Measurements from ENCODE around the gene APOH. TPM values are rescaled to one million over a fixed set of nuclear protein-coding genes. Genes with fewer than 3 reads are reported as not detected.
A peak's percentile ranks its signal among the peaks of the same experiment; 100 is the strongest.

The APOH gene
- total and polyA plus RNA-seq, 2 of the 13 experiments (the other 11 are each of a cell fraction or from before 2014, with no cell fraction given): 4,846 to 5,748 TPM

GRCh38 chr17:66255112-66255511 is 25.9 kb upstream of the APOH start (continued):
- TF ChIP-seq ZGPAT (CRISPR knock-in tag; IDR thresholded peaks at IDR 0.05) (peak; percentile 40; the same call in 1 of the 2 replicates), ZNF382 (CRISPR knock-in tag; IDR thresholded peaks at IDR 0.05; ENCODE audit: borderline replicate concordance) (no peak), RXRB (CRISPR knock-in tag; IDR thresholded peaks at IDR 0.05; ENCODE audit: borderline replicate concordance) (peak; percentile 50; the same call in 1 of the 2 replicates), KMT2B (CRISPR knock-in tag; IDR thresholded peaks at IDR 0.05) (0 out of 2 replicates have a peak, but pooled peaks have one; percentile 36), ZNF746 (CRISPR knock-in tag; IDR thresholded peaks at IDR 0.05) (no peak), CREB1 (IDR thresholded peaks at IDR 0.05) (no peak), CREB1 (CRISPR knock-in tag; IDR thresholded peaks at IDR 0.05) (peak; percentile 29; the same call in 1 of the 2 replicates), KAT8 (CRISPR knock-in tag; IDR thresholded peaks at IDR 0.05) (peak; percentile 73; the same call in 1 of the 2 replicates), PATZ1 (CRISPR knock-in tag; IDR thresholded peaks at IDR 0.05) (0 out of 2 replicates have a peak, but pooled peaks have one; percentile 24), ETV5 (CRISPR knock-in tag; IDR thresholded peaks at IDR 0.05; ENCODE audit: borderline replicate concordance) (peak; percentile 98), RBM22 (optimal IDR thresholded peaks at IDR 0.05; ENCODE audit: low read length) (no peak), ZFP36L2 (CRISPR knock-in tag; IDR thresholded peaks at IDR 0.05) (no peak), ZFP37 (CRISPR knock-in tag; IDR thresholded peaks at IDR 0.05; ENCODE audit: borderline replicate concordance) (no peak), IRF1 (CRISPR knock-in tag; IDR thresholded peaks at IDR 0.05; ENCODE audit: low read depth) (no peak), BHLHE40 (IDR thresholded peaks at IDR 0.05; ENCODE audit: low read length) (0 out of 2 replicates have a peak, but pooled peaks have one; percentile 3)
- TF ChIP-seq, protein P1, sequence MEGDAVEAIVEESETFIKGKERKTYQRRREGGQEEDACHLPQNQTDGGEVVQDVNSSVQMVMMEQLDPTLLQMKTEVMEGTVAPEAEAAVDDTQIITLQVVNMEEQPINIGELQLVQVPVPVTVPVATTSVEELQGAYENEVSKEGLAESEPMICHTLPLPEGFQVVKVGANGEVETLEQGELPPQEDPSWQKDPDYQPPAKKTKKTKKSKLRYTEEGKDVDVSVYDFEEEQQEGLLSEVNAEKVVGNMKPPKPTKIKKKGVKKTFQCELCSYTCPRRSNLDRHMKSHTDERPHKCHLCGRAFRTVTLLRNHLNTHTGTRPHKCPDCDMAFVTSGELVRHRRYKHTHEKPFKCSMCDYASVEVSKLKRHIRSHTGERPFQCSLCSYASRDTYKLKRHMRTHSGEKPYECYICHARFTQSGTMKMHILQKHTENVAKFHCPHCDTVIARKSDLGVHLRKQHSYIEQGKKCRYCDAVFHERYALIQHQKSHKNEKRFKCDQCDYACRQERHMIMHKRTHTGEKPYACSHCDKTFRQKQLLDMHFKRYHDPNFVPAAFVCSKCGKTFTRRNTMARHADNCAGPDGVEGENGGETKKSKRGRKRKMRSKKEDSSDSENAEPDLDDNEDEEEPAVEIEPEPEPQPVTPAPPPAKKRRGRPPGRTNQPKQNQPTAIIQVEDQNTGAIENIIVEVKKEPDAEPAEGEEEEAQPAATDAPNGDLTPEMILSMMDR (CRISPR knock-in tag; IDR thresholded peaks at IDR 0.05): peak; percentile 93
- TF ChIP-seq, protein P2, sequence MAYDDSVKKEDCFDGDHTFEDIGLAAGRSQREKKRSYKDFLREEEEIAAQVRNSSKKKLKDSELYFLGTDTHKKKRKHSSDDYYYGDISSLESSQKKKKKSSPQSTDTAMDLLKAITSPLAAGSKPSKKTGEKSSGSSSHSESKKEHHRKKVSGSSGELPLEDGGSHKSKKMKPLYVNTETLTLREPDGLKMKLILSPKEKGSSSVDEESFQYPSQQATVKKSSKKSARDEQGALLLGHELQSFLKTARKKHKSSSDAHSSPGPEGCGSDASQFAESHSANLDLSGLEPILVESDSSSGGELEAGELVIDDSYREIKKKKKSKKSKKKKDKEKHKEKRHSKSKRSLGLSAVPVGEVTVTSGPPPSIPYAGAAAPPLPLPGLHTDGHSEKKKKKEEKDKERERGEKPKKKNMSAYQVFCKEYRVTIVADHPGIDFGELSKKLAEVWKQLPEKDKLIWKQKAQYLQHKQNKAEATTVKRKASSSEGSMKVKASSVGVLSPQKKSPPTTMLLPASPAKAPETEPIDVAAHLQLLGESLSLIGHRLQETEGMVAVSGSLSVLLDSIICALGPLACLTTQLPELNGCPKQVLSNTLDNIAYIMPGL (CRISPR knock-in tag; IDR thresholded peaks at IDR 0.05; ENCODE audit: borderline replicate concordance in 1 of 2, low read depth in 1 of 2): peak in 1 of 2 experiments; percentile 70; a peak in 2 of 4 replicates
- TF ChIP-seq, protein P3, sequence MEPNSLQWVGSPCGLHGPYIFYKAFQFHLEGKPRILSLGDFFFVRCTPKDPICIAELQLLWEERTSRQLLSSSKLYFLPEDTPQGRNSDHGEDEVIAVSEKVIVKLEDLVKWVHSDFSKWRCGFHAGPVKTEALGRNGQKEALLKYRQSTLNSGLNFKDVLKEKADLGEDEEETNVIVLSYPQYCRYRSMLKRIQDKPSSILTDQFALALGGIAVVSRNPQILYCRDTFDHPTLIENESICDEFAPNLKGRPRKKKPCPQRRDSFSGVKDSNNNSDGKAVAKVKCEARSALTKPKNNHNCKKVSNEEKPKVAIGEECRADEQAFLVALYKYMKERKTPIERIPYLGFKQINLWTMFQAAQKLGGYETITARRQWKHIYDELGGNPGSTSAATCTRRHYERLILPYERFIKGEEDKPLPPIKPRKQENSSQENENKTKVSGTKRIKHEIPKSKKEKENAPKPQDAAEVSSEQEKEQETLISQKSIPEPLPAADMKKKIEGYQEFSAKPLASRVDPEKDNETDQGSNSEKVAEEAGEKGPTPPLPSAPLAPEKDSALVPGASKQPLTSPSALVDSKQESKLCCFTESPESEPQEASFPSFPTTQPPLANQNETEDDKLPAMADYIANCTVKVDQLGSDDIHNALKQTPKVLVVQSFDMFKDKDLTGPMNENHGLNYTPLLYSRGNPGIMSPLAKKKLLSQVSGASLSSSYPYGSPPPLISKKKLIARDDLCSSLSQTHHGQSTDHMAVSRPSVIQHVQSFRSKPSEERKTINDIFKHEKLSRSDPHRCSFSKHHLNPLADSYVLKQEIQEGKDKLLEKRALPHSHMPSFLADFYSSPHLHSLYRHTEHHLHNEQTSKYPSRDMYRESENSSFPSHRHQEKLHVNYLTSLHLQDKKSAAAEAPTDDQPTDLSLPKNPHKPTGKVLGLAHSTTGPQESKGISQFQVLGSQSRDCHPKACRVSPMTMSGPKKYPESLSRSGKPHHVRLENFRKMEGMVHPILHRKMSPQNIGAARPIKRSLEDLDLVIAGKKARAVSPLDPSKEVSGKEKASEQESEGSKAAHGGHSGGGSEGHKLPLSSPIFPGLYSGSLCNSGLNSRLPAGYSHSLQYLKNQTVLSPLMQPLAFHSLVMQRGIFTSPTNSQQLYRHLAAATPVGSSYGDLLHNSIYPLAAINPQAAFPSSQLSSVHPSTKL (CRISPR knock-in tag; IDR thresholded peaks at IDR 0.05): peak; percentile 57; the same call in 1 of the 2 replicates

Measured in HepG2 (cell line).